NCI-H345 treated with DMSO at 0.1 percent for 48 hours (cell line): ENCODE results near the gene ENOSF1.
A peak's percentile ranks its signal among the peaks of the same experiment; 100 is the strongest.
"Not testable (repeated sequence)": the region's sequence is repeated elsewhere in the genome, so short reads cannot be mapped to it uniquely, and the experiment has no call there.

Experiments
- DNase-seq: peaks from one replicate; lab custom pipeline; 2025; ENCODE audit not compliant: unreplicated experiment; lab: John Stamatoyannopoulos, UW

The ENOSF1 gene

GRCh38 chr18:708096-708495 lies 4.3 kb downstream of the ENOSF1 start:
- DNase-seq: no peak

- DNase-seq: no peak
These were observed 6.0 kb downstream of the ENOSF1 start for GRCh38 chr18:706405-706804.

GRCh38 chr18:703213-703967 lies 9.0 kb downstream of the ENOSF1 start:
- DNase-seq: no peak

- no peak for DNase-seq
These were observed 14.6 kb downstream of the ENOSF1 start for GRCh38 chr18:697800-698199.

GRCh38 chr18:697012-697411 lies 15.4 kb downstream of the ENOSF1 start:
- no peak for DNase-seq

GRCh38 chr18:693466-694187 lies 18.8 kb downstream of the ENOSF1 start:
- no peak for DNase-seq

- DNase-seq: no peak
These were observed 19.6 kb downstream of the ENOSF1 start for GRCh38 chr18:692824-693223.

GRCh38 chr18:688323-688722 lies 24.1 kb downstream of the ENOSF1 start:
- peak; percentile 54 for DNase-seq

GRCh38 chr18:686339-687111 lies 25.9 kb downstream of the ENOSF1 start:
- peak; percentile 8 for DNase-seq

- DNase-seq: no peak
These were observed 27.0 kb downstream of the ENOSF1 start for GRCh38 chr18:685438-685837.

GRCh38 chr18:683531-683930 lies 28.9 kb downstream of the ENOSF1 start:
- DNase-seq: no peak

GRCh38 chr18:682833-683232 lies 29.6 kb downstream of the ENOSF1 start:
- no peak for DNase-seq

- DNase-seq: not testable (repeated sequence)
These were observed 30.0 kb downstream of the ENOSF1 start for GRCh38 chr18:682416-682815.

- no peak for DNase-seq
These were observed 30.4 kb downstream of the ENOSF1 start for GRCh38 chr18:681985-682384.

- DNase-seq: no peak
These were observed 32.0 kb downstream of the ENOSF1 start for GRCh38 chr18:680392-680791.

- DNase-seq: no peak
These were observed 32.9 kb downstream of the ENOSF1 start for GRCh38 chr18:679516-679915.

- no peak for DNase-seq
These were observed 33.8 kb downstream of the ENOSF1 start for GRCh38 chr18:678482-679182.

- no peak for DNase-seq
These were observed 34.5 kb downstream of the ENOSF1 start for GRCh38 chr18:677951-678381.

GRCh38 chr18:677145-677544 lies 35.3 kb downstream of the ENOSF1 start:
- no peak for DNase-seq

GRCh38 chr18:676736-677135 lies 35.7 kb downstream of the ENOSF1 start:
- DNase-seq: no peak

GRCh38 chr18:676069-676468 lies 36.4 kb downstream of the ENOSF1 start:
- no peak for DNase-seq
